ENCODE measurements around the gene GAREM1.
"Not testable (repeated sequence)": the region's sequence is repeated elsewhere in the genome, so short reads cannot be mapped to it uniquely, and the experiment has no call there.

GAREM1 gene

DNA sequence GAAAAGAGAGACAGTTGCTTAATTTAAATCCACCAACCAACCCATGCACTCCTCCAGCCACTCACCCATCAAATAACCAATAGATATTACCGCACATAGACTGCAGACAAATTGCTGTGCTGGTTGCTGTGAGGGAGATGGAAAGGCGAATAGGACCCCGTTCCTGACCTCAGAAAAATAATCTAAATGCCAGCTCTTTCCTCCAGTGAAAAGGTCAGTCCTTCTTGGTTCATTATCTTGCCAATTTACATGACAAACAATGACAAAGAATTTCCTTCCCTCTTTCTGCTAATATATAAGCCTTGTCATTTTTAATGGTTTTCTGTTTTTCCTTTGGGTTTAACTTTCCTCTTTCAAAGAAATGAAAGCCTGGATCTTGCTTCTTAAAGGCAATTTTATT is 219.2 kb downstream of the GAREM1 start:
- no peak for DNase-seq

DNA sequence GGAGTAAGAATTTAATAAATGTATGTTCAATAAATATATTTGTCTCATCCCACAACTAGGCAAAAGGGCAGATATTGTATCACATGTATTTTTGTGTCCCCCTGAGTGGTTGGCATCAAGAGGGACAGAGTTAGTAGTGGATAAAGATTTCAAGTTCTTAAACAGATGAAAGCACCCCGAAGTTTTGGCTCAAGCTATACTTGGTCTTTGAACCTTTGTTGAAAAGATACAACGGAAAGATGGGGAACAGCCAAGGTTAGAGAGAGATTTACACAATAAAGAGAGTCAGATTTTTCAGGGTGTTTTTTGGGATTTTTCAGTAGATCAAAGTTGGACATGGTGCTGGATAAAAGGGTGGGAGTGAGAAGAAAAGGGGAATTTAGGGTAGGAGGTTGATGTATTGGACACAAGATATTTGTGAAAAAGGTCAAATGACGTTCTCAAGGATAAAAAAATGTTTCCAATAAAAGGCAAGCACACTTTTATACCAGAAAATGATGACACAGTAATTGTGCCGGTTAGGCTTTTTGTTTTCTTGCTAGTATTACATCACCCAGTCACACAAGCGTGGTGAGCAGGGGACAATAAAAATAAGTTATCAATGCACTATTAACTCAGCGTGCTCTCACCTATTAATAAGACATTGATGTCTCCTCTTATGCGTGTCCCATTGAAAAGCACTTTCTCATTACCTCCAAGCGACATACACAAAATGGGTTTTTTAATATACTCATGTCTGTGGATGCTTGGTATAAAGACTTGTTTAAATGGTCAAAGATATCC is 221.3 kb downstream of the GAREM1 start:
- DNase-seq = no peak

GRCh38 chr18:32244881-32245280 is 225.8 kb downstream of the GAREM1 start:
- DNase-seq = no peak

- no peak for DNase-seq
Observed at GRCh38 chr18:32243358-32243757, 227.3 kb downstream of the GAREM1 start.

- DNase-seq = no peak
Observed at GRCh38 chr18:32242395-32242794, 228.3 kb downstream of the GAREM1 start.

- no peak for DNase-seq
Observed at GRCh38 chr18:32238635-32239268, 231.9 kb downstream of the GAREM1 start.

DNA sequence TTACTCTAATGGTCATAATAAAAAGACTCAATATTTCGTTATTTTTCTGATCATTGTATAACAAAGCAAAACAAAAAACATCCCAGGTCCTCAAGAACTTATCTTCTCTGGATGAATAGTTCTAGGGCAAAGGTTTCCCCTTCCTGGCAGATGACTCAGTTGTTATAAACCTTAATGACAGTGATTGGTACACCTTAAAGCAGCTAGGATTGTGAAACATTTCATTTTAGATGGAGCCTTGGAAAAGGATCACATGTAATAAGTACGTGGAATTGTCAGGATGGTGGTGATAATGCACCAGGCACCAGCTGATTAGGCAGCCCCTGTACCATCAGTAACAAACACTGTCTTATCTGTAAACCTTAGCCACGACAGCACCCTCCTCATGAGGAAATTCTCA is 233.6 kb downstream of the GAREM1 start:
- no peak for DNase-seq

GRCh38 chr18:32233348-32233747 is 237.3 kb downstream of the GAREM1 start:
- not testable (repeated sequence) for DNase-seq

GRCh38 chr18:32219431-32220018 is 251.2 kb downstream of the GAREM1 start:
- no peak for DNase-seq

DNA sequence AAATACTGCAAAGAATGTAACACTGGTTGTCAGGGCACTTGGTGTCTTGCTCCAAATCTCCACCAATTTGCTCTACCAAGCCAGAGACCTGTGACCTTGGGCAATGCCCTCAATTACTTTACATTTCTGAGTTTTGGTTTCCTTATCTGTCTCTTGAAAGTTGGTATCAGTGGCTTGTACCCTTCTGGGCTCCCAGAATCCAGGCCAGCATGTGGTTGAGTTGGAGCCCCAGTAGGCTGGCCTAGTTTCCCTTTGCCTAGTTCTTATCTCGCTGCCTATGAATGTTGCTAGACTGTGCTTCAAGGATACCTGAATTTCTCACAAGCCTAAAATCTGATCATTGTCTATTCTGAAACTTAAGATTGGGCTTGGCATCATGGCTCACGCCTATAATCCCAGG is 254.3 kb downstream of the GAREM1 start:
- DNase-seq = no peak

DNA sequence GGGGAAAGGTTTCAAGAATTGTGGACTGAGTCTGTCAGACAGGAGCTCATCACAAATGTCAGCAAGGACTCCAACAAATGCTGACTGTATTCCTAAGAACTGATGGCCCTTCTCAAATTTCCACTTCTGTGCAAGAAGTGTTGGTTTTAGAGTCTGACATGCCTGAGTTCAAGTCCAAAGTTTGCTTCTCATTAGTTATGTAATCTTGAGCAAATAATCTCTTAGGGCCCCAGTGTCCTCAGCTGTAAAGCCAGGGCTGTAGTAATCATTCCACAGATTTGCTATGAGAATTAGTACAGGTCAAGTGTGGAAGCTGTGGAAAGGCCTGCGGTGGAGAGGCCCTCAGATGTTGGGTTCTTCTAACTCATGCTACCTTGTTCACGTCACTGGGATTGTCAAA is 257.0 kb downstream of the GAREM1 start:
- DNase-seq = no peak
